Brain microvascular endothelial cell (primary cell): ENCODE results near the gene CALML3.

Experiments
- DNase-seq: peaks from one replicate; pipeline ENCODE4 v3.0.0-alpha.2; 2020
- H3K27ac ChIP-seq: fragments of 250-450 bp; sonication (Bioruptor Pico); 2 replicates; pipeline ENCODE4 v1.5.1; 2020; ENCODE audit warnings: mild to moderate bottlenecking, moderate library complexity
- H3K27me3 ChIP-seq: fragments of 250-450 bp; sonication (Bioruptor Pico); replicated peaks from 2 replicates; pipeline ENCODE4 v1.5.1; 2020; ENCODE audit warnings: mild to moderate bottlenecking
- H3K36me3 ChIP-seq: fragments of 250-450 bp; sonication (Bioruptor Pico); replicated peaks from 2 replicates; pipeline ENCODE4 v1.5.1; 2020; ENCODE audit warnings: mild to moderate bottlenecking
- H3K4me3 ChIP-seq: 2 replicates; pipeline ENCODE4 v1.5.1; 2011; ENCODE audit warnings: low read depth, mild to moderate bottlenecking, control low read depth, low read length, moderate library complexity
- CTCF ChIP-seq: IDR thresholded peaks from 2 replicates; pipeline ENCODE4 v1.5.1; 2011; ENCODE audit warnings: low read depth, mild to moderate bottlenecking, moderate library complexity, low read length, control low read depth, inconsistent platforms; ENCODE audit errors: missing control alignments
- in situ Hi-C: cut with HindIII; loops from 2 replicates; pipeline ENCODE4 v1.10.0; 2017; ENCODE audit warnings: low sequenced_read_pairs, low pct_ligation_motif_present

CALML3 gene

GRCh38 chr10:5573319-5573950 lies 48.7 kb downstream of the CALML3 start:
- no peak for TF ChIP-seq CTCF
- DNase-seq: no peak
- H3K36me3 ChIP-seq: no peaks in the 10 kb centered on the region
- H3K4me3 ChIP-seq: no peak overlapping the region
- in situ Hi-C loops: no loop called here
- no peaks in the 10 kb centered on the region for H3K27me3 ChIP-seq
- H3K27ac ChIP-seq: no peak overlapping the region

- H3K36me3 ChIP-seq: no peaks in the 10 kb centered on the region
- H3K4me3 ChIP-seq: no peak overlapping the region
- H3K27ac ChIP-seq: no peak overlapping the region
- in situ Hi-C loops: no loop called here
- H3K27me3 ChIP-seq: no peaks in the 10 kb centered on the region
- TF ChIP-seq CTCF: no peak
- no peak for DNase-seq
Measured at GRCh38 chr10:5573968-5574641, 49.3 kb downstream of the CALML3 start.

- Histone ChIP-seq H3K27ac (no peak overlapping the region), H3K36me3 (no peaks in the 10 kb centered on the region), H3K4me3 (no peak overlapping the region), H3K27me3 (no peaks in the 10 kb centered on the region)
- DNase-seq: no peak
- in situ Hi-C loops: no loop called here
- no peak for TF ChIP-seq CTCF
Measured at GRCh38 chr10:5574642-5575131, 49.9 kb downstream of the CALML3 start.

GRCh38 chr10:5575144-5575481 lies 50.4 kb downstream of the CALML3 start:
- Histone ChIP-seq H3K36me3 (no peaks in the 10 kb centered on the region), H3K27me3 (no peaks in the 10 kb centered on the region), H3K4me3 (no peak overlapping the region), H3K27ac (no peak overlapping the region)
- in situ Hi-C loops: no loop called here
- no peak for DNase-seq
- TF ChIP-seq CTCF: no peak

- DNase-seq: no peak
- in situ Hi-C loops: no loop called here
- Histone ChIP-seq H3K27me3 (no peaks in the 10 kb centered on the region), H3K36me3 (no peaks in the 10 kb centered on the region), H3K4me3 (no peak overlapping the region), H3K27ac (no peak overlapping the region)
- TF ChIP-seq CTCF: no peak
Measured at GRCh38 chr10:5575482-5576153, 50.9 kb downstream of the CALML3 start.
